Measurements from ENCODE around the gene ZNF675.

GRCh38 chr19:23699521-23699860, 12.5 kb upstream of the ZNF675 start:
- TF ChIP-seq ZNF274 (IDR thresholded peaks at IDR 0.05; ENCODE audit: borderline replicate concordance, low read depth, low read length) (no peak), EP300 (IDR thresholded peaks at IDR 0.05; ENCODE audit: low read length) (no peak), ZNF407 (IDR thresholded peaks at IDR 0.05; ENCODE audit: low read depth) (no peak), POLR2AphosphoS5 (IDR thresholded peaks at IDR 0.05; ENCODE audit: control insufficient read depth, insufficient read depth, low read depth, low read length) (no peak), TRIM24 (IDR thresholded peaks at IDR 0.05) (no peak)
- TF ChIP-seq, protein P1, sequence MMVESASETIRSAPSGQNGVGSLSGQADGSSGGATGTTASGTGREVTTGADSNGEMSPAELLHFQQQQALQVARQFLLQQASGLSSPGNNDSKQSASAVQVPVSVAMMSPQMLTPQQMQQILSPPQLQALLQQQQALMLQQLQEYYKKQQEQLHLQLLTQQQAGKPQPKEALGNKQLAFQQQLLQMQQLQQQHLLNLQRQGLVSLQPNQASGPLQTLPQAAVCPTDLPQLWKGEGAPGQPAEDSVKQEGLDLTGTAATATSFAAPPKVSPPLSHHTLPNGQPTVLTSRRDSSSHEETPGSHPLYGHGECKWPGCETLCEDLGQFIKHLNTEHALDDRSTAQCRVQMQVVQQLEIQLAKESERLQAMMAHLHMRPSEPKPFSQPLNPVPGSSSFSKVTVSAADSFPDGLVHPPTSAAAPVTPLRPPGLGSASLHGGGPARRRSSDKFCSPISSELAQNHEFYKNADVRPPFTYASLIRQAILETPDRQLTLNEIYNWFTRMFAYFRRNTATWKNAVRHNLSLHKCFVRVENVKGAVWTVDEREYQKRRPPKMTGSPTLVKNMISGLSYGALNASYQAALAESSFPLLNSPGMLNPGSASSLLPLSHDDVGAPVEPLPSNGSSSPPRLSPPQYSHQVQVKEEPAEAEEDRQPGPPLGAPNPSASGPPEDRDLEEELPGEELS (CRISPR knock-in tag; IDR thresholded peaks at IDR 0.05; ENCODE audit: borderline replicate concordance): no peak
- TF ChIP-seq, protein P2, sequence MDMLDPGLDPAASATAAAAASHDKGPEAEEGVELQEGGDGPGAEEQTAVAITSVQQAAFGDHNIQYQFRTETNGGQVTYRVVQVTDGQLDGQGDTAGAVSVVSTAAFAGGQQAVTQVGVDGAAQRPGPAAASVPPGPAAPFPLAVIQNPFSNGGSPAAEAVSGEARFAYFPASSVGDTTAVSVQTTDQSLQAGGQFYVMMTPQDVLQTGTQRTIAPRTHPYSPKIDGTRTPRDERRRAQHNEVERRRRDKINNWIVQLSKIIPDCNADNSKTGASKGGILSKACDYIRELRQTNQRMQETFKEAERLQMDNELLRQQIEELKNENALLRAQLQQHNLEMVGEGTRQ (CRISPR knock-in tag; IDR thresholded peaks at IDR 0.05): no peak
